DLD1 (cell line): ENCODE results near the gene CMPK1.
"Not testable (repeated sequence)": the region's sequence is repeated elsewhere in the genome, so short reads cannot be mapped to it uniquely, and the experiment has no call there.

Source experiments
- in situ Hi-C: cut with HindIII; loops from 2 replicates; pipeline ENCODE4 v1.10.0; 2017; ENCODE audit warnings: low sequenced_read_pairs

CMPK1 gene

GRCh38 chr1:47337350-47337749 is 3.8 kb downstream of the CMPK1 start:
- in situ Hi-C loops, result no loop called here

DNA sequence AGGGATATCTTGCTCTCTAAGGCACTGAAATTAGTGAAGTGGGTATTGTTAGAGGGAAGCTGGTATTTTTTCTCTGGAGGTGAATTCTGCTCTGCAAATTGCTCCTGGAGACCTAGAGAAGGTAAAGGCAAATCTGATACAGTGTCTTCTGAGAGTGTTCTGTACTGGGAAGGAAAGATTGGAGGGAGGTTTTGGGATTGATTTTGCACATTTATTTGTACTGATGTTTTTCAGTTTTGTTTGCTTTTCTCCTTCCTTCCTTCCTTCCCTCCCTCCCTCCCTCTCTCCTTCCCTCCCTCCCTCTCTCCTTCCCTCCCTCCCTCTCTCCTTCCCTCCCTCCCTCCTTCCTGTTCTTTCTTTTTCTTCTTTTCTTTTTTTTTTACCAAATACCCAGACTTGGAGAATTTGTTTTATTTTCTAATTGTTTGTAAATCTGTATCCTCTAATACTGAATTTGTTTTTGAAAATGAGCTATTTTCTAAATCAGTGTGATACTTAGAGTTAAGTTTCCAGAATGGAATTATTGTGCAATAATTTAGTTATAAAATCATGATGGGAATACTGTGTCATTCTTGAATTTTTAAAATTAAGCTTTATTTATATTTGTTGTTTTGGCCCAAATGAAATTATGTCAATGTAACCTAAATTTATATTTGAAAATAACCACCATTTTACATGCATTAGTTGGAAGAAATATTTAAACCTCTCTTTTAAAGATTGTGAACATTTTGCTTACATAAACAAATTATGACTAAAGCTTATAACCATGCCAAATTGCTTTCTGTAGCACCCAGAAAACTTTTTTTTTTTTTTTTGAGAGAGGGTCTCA is 4.9 kb downstream of the CMPK1 start:
- in situ Hi-C loops, result no loop called here

- in situ Hi-C loops, result no loop called here
These were observed 6.6 kb downstream of the CMPK1 start for GRCh38 chr1:47340227-47340626.

GRCh38 chr1:47346979-47347378 is 13.4 kb downstream of the CMPK1 start:
- in situ Hi-C loops, result not testable (repeated sequence)

- in situ Hi-C loops, result no loop called here
These were observed 14.1 kb downstream of the CMPK1 start for GRCh38 chr1:47347735-47348134.

DNA sequence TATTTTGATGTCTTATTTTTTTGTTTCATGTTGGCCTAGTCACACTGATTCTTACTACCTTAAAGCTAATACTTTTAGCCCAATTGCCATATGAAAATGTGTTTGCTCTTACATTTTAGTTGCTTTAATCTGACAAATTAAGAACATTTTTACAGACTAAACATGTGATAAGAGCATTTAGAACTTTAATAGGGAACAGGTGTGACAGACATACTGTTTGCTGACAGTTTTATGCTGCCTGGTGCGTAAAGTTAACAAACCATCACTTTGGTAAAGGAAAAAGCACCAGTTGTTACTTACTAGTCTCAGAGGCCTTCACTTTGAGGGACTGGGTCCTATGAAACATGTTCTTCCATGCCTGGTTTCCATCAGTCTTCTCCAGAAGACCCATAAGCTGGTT is 14.7 kb downstream of the CMPK1 start:
- in situ Hi-C loops, result no loop called here

DNA sequence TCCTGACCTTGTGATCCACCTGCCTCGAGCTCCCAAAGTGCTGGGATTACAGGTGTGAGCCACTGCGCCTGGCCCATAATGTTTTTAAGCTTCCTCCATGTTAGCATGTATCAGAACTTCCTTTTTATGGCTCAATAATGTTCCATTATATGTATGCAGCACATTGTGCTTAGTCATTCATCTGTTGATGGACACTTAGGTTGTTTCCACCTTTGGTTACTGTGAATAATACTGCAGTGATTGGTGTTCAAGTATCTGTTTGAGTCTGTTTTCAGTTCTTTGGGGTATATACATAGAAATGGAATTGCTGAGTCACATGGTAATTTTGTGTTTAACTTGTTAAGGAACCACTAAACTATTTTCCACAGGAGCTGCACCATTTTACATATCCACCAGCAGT is 17.7 kb downstream of the CMPK1 start:
- in situ Hi-C loops, result no loop called here

DNA sequence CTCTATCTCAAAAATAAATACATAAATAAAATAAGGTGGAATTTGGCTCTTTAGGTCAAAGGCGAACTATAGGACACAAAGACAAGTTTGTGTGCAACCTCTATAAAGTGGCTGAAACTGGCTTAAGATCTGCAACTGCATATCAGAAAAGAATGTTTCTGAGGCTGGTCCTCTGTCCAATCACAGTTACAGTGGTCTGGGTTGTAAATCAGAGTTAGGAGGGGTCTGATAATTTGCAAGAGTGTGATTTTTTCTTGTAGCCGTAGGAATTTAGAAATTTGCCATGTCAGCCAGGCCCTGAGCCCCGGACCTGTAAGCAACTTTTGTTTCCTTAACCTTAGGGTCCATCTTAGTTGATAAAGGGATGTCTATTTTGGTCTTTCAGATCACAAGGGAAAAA is 27.8 kb downstream of the CMPK1 start:
- in situ Hi-C loops, result no loop called here

GRCh38 chr1:47362828-47363227 is 29.2 kb downstream of the CMPK1 start:
- in situ Hi-C loops, result no loop called here

DNA sequence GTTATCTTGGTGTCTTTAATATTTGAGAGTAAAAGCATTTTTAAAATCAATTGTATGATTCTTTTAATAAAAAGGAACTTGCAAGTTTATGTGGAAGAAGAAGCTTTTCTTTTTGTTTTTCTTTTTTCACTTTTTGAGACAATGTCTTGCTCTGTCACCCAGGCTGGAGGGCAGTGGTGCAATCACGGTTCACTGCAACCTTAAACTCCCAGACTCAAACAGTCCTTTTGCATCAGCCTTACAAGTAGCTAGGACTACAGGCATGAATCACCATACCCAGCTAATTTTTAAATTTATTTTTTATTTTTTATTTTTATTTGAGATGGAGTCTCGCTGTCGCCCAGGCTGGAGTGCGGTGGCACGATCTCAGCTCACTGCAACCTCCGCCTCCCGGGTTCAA is 34.1 kb downstream of the CMPK1 start:
- in situ Hi-C loops, result no loop called here

DNA sequence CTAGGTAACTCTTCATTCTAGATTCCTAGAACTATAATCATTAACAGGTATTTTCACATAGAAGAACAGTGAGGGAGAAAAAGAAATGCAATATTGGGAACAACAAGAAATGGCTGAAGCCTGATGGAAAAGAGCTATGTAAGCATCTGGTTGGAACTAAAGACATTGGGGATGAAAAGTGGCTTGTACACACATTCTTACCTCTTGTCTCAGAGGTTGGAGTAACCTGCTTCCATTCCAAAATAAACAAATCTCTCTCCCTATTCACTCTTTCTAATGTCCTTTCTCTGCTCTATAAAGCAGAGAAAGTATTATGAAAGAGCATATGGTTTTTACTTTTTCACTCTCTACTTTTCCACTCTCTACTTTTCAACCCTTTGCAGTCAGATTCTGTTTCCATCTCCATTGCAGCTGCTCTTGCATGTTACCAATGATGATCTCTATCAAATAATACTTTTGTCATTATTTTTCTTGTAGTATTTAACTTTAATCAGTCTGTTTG is 37.5 kb downstream of the CMPK1 start:
- in situ Hi-C loops, result no loop called here

DNA sequence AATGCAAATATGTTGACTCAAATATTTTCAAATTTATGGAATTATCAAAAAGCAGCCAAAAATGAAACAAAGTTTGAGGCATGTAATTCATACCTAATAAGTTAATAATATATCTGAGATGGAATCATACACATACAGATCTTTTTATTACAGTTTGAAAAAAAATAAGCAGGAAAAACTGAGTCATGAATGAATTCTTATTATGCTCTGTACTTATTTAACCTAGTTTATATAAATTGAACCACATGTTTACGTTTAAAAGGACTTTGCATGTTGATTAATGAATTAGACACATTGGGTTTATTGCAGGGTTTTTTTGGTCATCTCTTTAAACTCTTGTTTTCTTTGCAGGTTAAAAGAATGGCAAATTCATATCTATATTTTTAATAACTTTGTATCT is 40.9 kb downstream of the CMPK1 start:
- in situ Hi-C loops, result no loop called here

- in situ Hi-C loops, result no loop called here
These were observed 44.6 kb downstream of the CMPK1 start for GRCh38 chr1:47378147-47378546.

GRCh38 chr1:47380699-47381098 is 47.1 kb downstream of the CMPK1 start:
- in situ Hi-C loops, result no loop called here

- in situ Hi-C loops, result no loop called here
These were observed 48.9 kb downstream of the CMPK1 start for GRCh38 chr1:47382399-47382983.

DNA sequence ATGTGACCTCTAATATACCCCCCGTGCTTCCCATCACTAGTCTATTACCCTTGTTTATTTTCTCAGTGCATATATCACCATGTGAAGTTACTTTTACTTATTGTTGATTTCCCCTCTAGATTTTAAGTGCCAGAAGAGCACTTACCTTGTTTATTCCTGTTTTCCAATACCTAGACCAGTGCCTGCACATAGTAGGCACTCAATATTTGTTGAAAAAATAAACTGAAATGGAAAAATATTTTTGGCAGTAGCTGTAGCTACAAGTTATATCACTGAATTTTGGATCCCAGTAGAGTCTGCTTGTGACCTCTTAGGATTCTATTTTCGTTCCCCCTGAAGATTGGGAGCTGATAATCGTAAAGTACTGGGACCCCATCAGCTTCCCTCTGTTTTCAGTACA is 50.5 kb downstream of the CMPK1 start:
- in situ Hi-C loops, result no loop called here

- in situ Hi-C loops, result no loop called here
These were observed 51.4 kb downstream of the CMPK1 start for GRCh38 chr1:47385020-47385419.

GRCh38 chr1:47386268-47386667 is 52.7 kb downstream of the CMPK1 start:
- in situ Hi-C loops, result no loop called here

DNA sequence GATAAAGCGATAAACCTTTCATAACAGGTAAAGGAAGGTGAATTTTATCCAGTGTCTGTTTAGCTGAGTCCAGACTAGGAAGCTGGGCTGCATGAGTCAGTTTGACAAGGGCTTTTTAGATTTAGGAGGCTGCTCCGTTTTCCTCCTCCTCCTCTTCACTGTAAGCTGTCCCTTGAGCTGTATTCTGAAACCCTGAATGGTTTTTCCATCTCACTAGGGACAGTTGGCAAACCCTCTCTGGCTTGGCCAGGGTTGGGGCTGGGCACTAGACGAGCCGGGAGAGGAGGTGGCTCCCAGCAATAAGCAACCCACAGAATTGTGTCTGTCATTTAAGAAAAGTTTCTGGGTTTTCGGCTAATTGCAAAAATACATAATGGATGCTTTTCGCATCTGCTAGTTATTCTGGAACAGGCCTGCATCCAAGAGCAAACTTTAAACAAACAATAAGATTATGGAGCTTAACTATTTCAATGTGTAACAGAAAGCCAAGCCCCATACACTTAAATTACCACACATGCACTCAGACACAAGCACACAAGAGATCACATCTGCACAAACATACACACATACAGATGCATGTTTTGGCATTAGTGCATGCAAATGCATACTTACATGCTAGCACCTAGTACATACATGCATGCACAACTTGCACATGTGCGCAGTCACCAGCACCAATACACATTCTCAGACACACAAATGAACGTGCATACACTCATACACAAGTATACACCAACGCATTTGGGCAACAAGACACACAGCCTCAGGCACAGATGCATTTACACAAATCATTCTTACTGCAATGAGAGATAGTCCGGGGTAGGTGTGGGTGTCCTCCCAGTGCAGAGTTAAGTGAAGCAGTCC is 54.7 kb downstream of the CMPK1 start:
- in situ Hi-C loops, result no loop called here

DNA sequence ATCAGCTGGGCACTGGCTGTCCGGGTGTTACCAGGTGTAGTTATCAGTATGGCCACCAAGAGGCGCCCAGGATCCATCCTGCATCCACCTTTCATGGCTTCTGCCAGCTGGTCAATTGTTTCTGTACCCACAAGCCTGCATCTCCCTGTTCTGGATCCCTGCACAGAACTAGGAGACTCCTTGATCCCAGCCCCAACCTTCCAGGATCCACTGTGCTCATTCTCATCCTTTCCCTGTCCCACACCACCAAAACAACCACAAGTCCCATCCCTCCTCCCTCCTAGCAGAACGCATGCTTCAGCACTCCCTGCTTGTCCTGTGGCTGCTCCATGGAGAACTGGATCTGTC is 55.3 kb downstream of the CMPK1 start:
- in situ Hi-C loops, result no loop called here

GRCh38 chr1:47389731-47390130 is 56.1 kb downstream of the CMPK1 start:
- in situ Hi-C loops, result loop anchor here (10.0 kb wide), 1 partner anchor 325 kb away; no protein-coding TSS in a partner anchor
